ENCODE measurements around the gene REEP1. TPM values are rescaled to one million over a fixed set of nuclear protein-coding genes. Genes with fewer than 3 reads are reported as not detected.
"Not testable (repeated sequence)": the region's sequence is repeated elsewhere in the genome, so short reads cannot be mapped to it uniquely, and the experiment has no call there.

Gene REEP1
- total and polyA plus RNA-seq, 2 donors = 0.38 to 1.3 TPM

DNA sequence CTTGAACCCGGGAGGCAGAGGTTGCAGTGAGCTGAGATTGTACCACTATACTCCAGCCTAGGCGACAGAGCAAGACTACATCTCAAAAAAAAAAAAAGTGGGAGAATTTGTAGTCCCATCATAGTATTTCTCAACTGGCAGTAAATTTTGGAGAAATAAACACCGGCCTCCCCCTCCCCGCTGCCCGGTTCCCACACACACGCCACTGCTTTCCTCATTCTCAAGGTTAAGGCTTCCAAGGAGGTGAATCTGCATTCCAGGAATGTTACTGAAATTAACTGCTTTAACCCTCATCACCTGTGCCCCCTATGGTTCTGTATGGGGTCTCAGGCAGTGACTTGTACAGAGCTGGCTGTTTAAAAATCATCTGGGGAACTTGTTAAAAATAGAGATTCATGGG lies 88.2 kb downstream of the REEP1 start:
- WGBS = 94% methylated on average over 6 of the region's 6 CpGs
- Histone ChIP-seq H3K27ac (ENCODE audit: low read depth in 1 of 2, low read length in 1 of 2) (no peak overlapping the region), H3K27me3 (ENCODE audit: control insufficient read depth in 2 of 2, insufficient read depth in 1 of 2, low read length in 1 of 2) (peaks cover 0 to 6% of the 10 kb centered on the region in 2 donors), H3K4me1 (ENCODE audit: control insufficient read depth in 2 of 2, insufficient read depth in 2 of 2, low read length in 2 of 2) (no peaks in the 10 kb centered on the region), H3K4me3 (ENCODE audit: low read length in 2 of 2) (no peak overlapping the region), H3K36me3 (ENCODE audit: control insufficient read depth in 2 of 2, insufficient read depth in 2 of 2, low read length in 1 of 2) (no peaks in the 10 kb centered on the region), H3K9me3 (ENCODE audit: control insufficient read depth in 2 of 2, insufficient read depth in 1 of 2, low read length in 1 of 2) (no peaks in the 10 kb centered on the region)
- DNase-seq (ENCODE audit: low read depth in 6 of 9, low spot score in 9 of 9) = no peak

DNA sequence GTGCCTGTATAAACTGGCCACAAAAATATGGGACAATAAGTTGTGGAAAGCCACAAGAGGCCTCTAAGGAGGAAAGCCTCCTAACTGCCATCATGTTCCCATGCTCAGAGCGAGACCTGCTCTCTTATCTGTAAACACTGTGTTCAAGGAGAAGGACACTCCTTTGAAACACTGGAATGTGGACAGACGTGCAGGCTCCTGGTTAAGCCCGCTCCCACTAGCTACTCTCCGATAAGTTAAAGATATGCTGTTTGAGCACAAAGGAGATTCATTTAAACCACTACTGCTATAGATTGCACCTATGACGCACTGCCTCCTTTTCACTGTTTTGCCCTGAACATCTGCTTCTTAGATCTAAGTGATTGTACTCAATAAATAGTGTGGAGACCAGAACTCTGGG lies 92.2 kb downstream of the REEP1 start:
- H3K27ac ChIP-seq (ENCODE audit: low read depth in 1 of 2, low read length in 1 of 2); H3K4me1 ChIP-seq (ENCODE audit: control insufficient read depth in 2 of 2, insufficient read depth in 2 of 2, low read length in 2 of 2); DNase-seq (ENCODE audit: low read depth in 6 of 9, low spot score in 9 of 9): not testable (repeated sequence)

DNA sequence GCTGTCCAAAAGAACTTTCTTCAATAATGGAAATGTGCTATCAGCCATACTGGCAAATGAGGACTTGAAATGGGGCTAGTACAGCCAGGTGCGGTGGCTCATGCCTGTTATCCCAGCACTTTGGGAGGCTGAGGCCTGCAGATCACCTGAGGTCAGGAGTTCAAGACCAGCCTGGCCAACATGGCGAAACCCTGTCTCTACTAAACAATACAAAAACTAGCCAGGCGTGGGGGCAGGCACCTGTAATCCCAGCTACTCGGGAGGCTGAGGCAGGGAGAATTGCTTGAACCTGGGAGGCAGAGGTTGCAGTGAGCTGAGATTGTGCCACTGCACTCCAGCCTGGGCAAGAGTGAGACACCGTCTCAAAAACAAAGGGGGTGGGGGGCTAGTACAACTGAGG lies 92.6 kb downstream of the REEP1 start:
- H3K27me3 ChIP-seq (ENCODE audit: control insufficient read depth in 2 of 2, insufficient read depth in 1 of 2, low read length in 1 of 2); H3K36me3 ChIP-seq (ENCODE audit: control insufficient read depth in 2 of 2, insufficient read depth in 2 of 2, low read length in 1 of 2); H3K4me3 ChIP-seq (ENCODE audit: low read length in 2 of 2); H3K27ac ChIP-seq (ENCODE audit: low read depth in 1 of 2, low read length in 1 of 2); H3K9me3 ChIP-seq (ENCODE audit: control insufficient read depth in 2 of 2, insufficient read depth in 1 of 2, low read length in 1 of 2); DNase-seq (ENCODE audit: low read depth in 6 of 9, low spot score in 9 of 9); H3K4me1 ChIP-seq (ENCODE audit: control insufficient read depth in 2 of 2, insufficient read depth in 2 of 2, low read length in 2 of 2): not testable (repeated sequence)
- WGBS = 97% methylated on average over 5 of the region's 5 CpGs

More for the DNA sequence above, 92.2 kb downstream of the REEP1 start:
- not testable (repeated sequence) for H3K9me3 ChIP-seq (ENCODE audit: control insufficient read depth in 2 of 2, insufficient read depth in 1 of 2, low read length in 1 of 2); H3K36me3 ChIP-seq (ENCODE audit: control insufficient read depth in 2 of 2, insufficient read depth in 2 of 2, low read length in 1 of 2); H3K4me3 ChIP-seq (ENCODE audit: low read length in 2 of 2); H3K27me3 ChIP-seq (ENCODE audit: control insufficient read depth in 2 of 2, insufficient read depth in 1 of 2, low read length in 1 of 2)
- 97% methylated on average over 5 of the region's 5 CpGs for WGBS

- Histone ChIP-seq H3K4me3 (ENCODE audit: low read length in 2 of 2) (no peak overlapping the region), H3K27ac (ENCODE audit: low read depth in 1 of 2, low read length in 1 of 2) (no peak overlapping the region), H3K36me3 (ENCODE audit: control insufficient read depth in 2 of 2, insufficient read depth in 2 of 2, low read length in 1 of 2) (no peaks in the 10 kb centered on the region), H3K9me3 (ENCODE audit: control insufficient read depth in 2 of 2, insufficient read depth in 1 of 2, low read length in 1 of 2) (no peaks in the 10 kb centered on the region), H3K4me1 (ENCODE audit: control insufficient read depth in 2 of 2, insufficient read depth in 2 of 2, low read length in 2 of 2) (no peaks in the 10 kb centered on the region), H3K27me3 (ENCODE audit: control insufficient read depth in 2 of 2, insufficient read depth in 1 of 2, low read length in 1 of 2) (no peaks in the 10 kb centered on the region)
- 69% methylated on average over 5 of the region's 5 CpGs for WGBS
- DNase-seq (ENCODE audit: low read depth in 6 of 9, low spot score in 9 of 9) = no peak
These were observed 93.3 kb downstream of the REEP1 start for GRCh38 chr2:86243950-86244733.

GRCh38 chr2:86243272-86243671 lies 94.2 kb downstream of the REEP1 start:
- Histone ChIP-seq H3K27me3 (ENCODE audit: control insufficient read depth in 2 of 2, insufficient read depth in 1 of 2, low read length in 1 of 2) (no peaks in the 10 kb centered on the region), H3K9me3 (ENCODE audit: control insufficient read depth in 2 of 2, insufficient read depth in 1 of 2, low read length in 1 of 2) (no peaks in the 10 kb centered on the region), H3K4me3 (ENCODE audit: low read length in 2 of 2) (no peak overlapping the region), H3K36me3 (ENCODE audit: control insufficient read depth in 2 of 2, insufficient read depth in 2 of 2, low read length in 1 of 2) (no peaks in the 10 kb centered on the region), H3K4me1 (ENCODE audit: control insufficient read depth in 2 of 2, insufficient read depth in 2 of 2, low read length in 2 of 2) (peaks cover 0 to 5% of the 10 kb centered on the region in 2 donors), H3K27ac (ENCODE audit: low read depth in 1 of 2, low read length in 1 of 2) (no peak overlapping the region)
- WGBS = 92% methylated on average over 6 of the region's 6 CpGs
- no peak for DNase-seq (ENCODE audit: low read depth in 6 of 9, low spot score in 9 of 9)

- H3K27ac ChIP-seq (ENCODE audit: low read depth in 1 of 2, low read length in 1 of 2) = no peak overlapping the region
- DNase-seq (ENCODE audit: low read depth in 6 of 9, low spot score in 9 of 9) = no peak
- WGBS = 78% methylated on average over 6 of the region's 6 CpGs
These were observed 95.8 kb downstream of the REEP1 start for GRCh38 chr2:86241611-86242010.

DNA sequence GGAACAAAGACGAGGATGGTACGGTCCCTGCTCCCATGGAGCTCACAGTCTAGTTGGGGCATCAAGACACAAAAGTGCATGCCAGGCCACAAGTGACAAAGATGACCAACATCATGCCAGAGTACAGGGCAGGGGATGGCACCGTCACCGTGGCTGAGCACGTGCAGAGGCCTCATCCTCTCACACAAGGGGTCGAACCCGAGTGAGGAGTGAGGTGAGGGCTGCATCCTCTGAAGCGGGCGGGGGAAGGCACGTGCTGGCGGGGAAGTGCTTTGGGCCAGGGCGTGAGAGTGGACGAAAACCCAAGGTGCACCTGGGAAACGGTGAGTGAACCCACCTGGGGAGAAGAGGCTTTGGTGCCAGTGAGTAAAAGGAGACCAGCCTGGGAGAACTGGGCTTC lies 97.2 kb downstream of the REEP1 start:
- Histone ChIP-seq H3K27me3 (ENCODE audit: control insufficient read depth in 2 of 2, insufficient read depth in 1 of 2, low read length in 1 of 2) (no peaks in the 10 kb centered on the region), H3K9me3 (ENCODE audit: control insufficient read depth in 2 of 2, insufficient read depth in 1 of 2, low read length in 1 of 2) (no peaks in the 10 kb centered on the region), H3K27ac (ENCODE audit: low read depth in 1 of 2, low read length in 1 of 2) (no peak overlapping the region), H3K4me1 (ENCODE audit: control insufficient read depth in 2 of 2, insufficient read depth in 2 of 2, low read length in 2 of 2) (peaks cover 0 to 5% of the 10 kb centered on the region in 2 donors), H3K4me3 (ENCODE audit: low read length in 2 of 2) (no peak overlapping the region), H3K36me3 (ENCODE audit: control insufficient read depth in 2 of 2, insufficient read depth in 2 of 2, low read length in 1 of 2) (no peaks in the 10 kb centered on the region)
- WGBS = 96% methylated on average over 14 of the region's 14 CpGs
- no peak for DNase-seq (ENCODE audit: low read depth in 6 of 9, low spot score in 9 of 9)

More at GRCh38 chr2:86241611-86242010, 95.8 kb downstream of the REEP1 start:
- peaks cover 0 to 5% of the 10 kb centered on the region in 2 donors for H3K4me1 ChIP-seq (ENCODE audit: control insufficient read depth in 2 of 2, insufficient read depth in 2 of 2, low read length in 2 of 2)
- no peak overlapping the region for H3K4me3 ChIP-seq (ENCODE audit: low read length in 2 of 2)
- H3K27me3 ChIP-seq (ENCODE audit: control insufficient read depth in 2 of 2, insufficient read depth in 1 of 2, low read length in 1 of 2) = no peaks in the 10 kb centered on the region
- no peaks in the 10 kb centered on the region for H3K9me3 ChIP-seq (ENCODE audit: control insufficient read depth in 2 of 2, insufficient read depth in 1 of 2, low read length in 1 of 2)
- H3K36me3 ChIP-seq (ENCODE audit: control insufficient read depth in 2 of 2, insufficient read depth in 2 of 2, low read length in 1 of 2) = no peaks in the 10 kb centered on the region

DNA sequence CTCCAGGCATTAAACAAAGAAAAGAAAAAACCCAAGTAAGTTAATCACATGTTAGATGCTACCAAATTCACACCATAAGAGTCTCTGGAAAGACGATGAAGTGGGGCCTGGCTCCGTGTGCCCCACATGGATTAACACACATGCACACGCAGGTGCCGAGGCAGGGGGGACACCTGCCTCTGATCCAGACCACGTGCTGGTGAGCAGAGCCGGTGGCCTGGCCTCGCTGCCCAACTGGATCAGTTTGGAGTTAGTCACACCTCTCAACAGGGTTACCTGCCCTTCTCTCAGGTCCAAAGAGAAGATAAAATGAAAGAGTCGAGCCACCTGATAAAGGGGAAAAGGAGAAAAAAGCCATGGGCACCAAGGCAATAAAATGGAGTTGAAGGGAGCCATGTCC lies 97.7 kb downstream of the REEP1 start:
- Histone ChIP-seq H3K4me3 (ENCODE audit: low read length in 2 of 2) (no peak overlapping the region), H3K27ac (ENCODE audit: low read depth in 1 of 2, low read length in 1 of 2) (no peak overlapping the region), H3K9me3 (ENCODE audit: control insufficient read depth in 2 of 2, insufficient read depth in 1 of 2, low read length in 1 of 2) (no peaks in the 10 kb centered on the region), H3K4me1 (ENCODE audit: control insufficient read depth in 2 of 2, insufficient read depth in 2 of 2, low read length in 2 of 2) (peaks cover 0 to 5% of the 10 kb centered on the region in 2 donors), H3K27me3 (ENCODE audit: control insufficient read depth in 2 of 2, insufficient read depth in 1 of 2, low read length in 1 of 2) (no peaks in the 10 kb centered on the region), H3K36me3 (ENCODE audit: control insufficient read depth in 2 of 2, insufficient read depth in 2 of 2, low read length in 1 of 2) (no peaks in the 10 kb centered on the region)
- WGBS = 95% methylated on average over 8 of the region's 8 CpGs
- DNase-seq (ENCODE audit: low read depth in 6 of 9, low spot score in 9 of 9) = no peak

- no peak for DNase-seq (ENCODE audit: low read depth in 6 of 9, low spot score in 9 of 9)
- Histone ChIP-seq H3K36me3 (ENCODE audit: control insufficient read depth in 2 of 2, insufficient read depth in 2 of 2, low read length in 1 of 2) (no peaks in the 10 kb centered on the region), H3K4me3 (ENCODE audit: low read length in 2 of 2) (no peak overlapping the region), H3K27ac (ENCODE audit: low read depth in 1 of 2, low read length in 1 of 2) (no peak overlapping the region), H3K27me3 (ENCODE audit: control insufficient read depth in 2 of 2, insufficient read depth in 1 of 2, low read length in 1 of 2) (no peaks in the 10 kb centered on the region), H3K9me3 (ENCODE audit: control insufficient read depth in 2 of 2, insufficient read depth in 1 of 2, low read length in 1 of 2) (no peaks in the 10 kb centered on the region), H3K4me1 (ENCODE audit: control insufficient read depth in 2 of 2, insufficient read depth in 2 of 2, low read length in 2 of 2) (peaks cover 0 to 5% of the 10 kb centered on the region in 2 donors)
- 17% methylated on average over 4 of the region's 4 CpGs for WGBS
These were observed 98.1 kb downstream of the REEP1 start for GRCh38 chr2:86239326-86239725.
